MM.1S (cell line): ENCODE data around the gene INS.

Experiments used
- DNase-seq: peaks from one replicate; pipeline ENCODE4 v3.0.0-alpha.2; 2015
- H2AFZ ChIP-seq: fragments of 300-600 bp; sonication (generic); 2 replicates; pipeline ENCODE4 v1.6.0; 2016; ENCODE audit warnings: antibody characterized with exemption, low read length
- H3F3A ChIP-seq: fragments of 300-600 bp; sonication (generic); 2 replicates; pipeline ENCODE4 v1.6.1; 2016; ENCODE audit warnings: mild to moderate bottlenecking, antibody characterized with exemption, low read length, moderate library complexity, mixed read lengths; ENCODE audit not compliant: insufficient read depth
- H3K27ac ChIP-seq: fragments of 300-600 bp; sonication (generic); 2 replicates; pipeline ENCODE4 v1.5.1; 2016; ENCODE audit warnings: mild to moderate bottlenecking, low read length
- H3K27me3 ChIP-seq: fragments of 300-600 bp; sonication (generic); replicated peaks from 2 replicates; pipeline ENCODE4 v1.6.0; 2016; ENCODE audit warnings: low read length; ENCODE audit not compliant: insufficient read depth
- H3K36me3 ChIP-seq: fragments of 300-600 bp; sonication (generic); replicated peaks from 2 replicates; pipeline ENCODE4 v1.6.1; 2016; ENCODE audit warnings: mild to moderate bottlenecking, low read length, mixed read lengths; ENCODE audit not compliant: insufficient read depth
- H3K4me1 ChIP-seq: fragments of 300-600 bp; sonication (generic); 2 replicates; pipeline ENCODE4 v1.6.1; 2016; ENCODE audit warnings: low read length, mixed read lengths
- H3K4me2 ChIP-seq: fragments of 300-600 bp; sonication (generic); 2 replicates; pipeline ENCODE4 v1.6.0; 2016; ENCODE audit warnings: low read depth, low read length
- H3K4me3 ChIP-seq: fragments of 300-600 bp; sonication (generic); 2 replicates; pipeline ENCODE4 v1.5.1; 2016; ENCODE audit warnings: low read length, mixed read lengths
- H3K79me2 ChIP-seq: fragments of 300-600 bp; sonication (generic); 2 replicates; pipeline ENCODE4 v1.6.1; 2016; ENCODE audit warnings: mixed run types, low read length, mixed read lengths
- H3K9ac ChIP-seq: fragments of 300-600 bp; sonication (generic); 2 replicates; pipeline ENCODE4 v1.6.1; 2016; ENCODE audit warnings: low read length, mixed read lengths
- H3K9me2 ChIP-seq: fragments of 300-600 bp; sonication (generic); replicated peaks from 2 replicates; pipeline ENCODE4 v1.6.1; 2016; ENCODE audit warnings: mild to moderate bottlenecking, low read length, mixed read lengths; ENCODE audit not compliant: insufficient read depth
- H3K9me3 ChIP-seq: fragments of 300-600 bp; sonication (generic); replicated peaks from 2 replicates; pipeline ENCODE4 v1.6.1; 2016; ENCODE audit warnings: mild to moderate bottlenecking, low read length, mixed read lengths; ENCODE audit not compliant: insufficient read depth
- H4K20me1 ChIP-seq: fragments of 300-600 bp; sonication (generic); 2 replicates; pipeline ENCODE4 v1.6.1; 2016; ENCODE audit warnings: mild to moderate bottlenecking, low read length, moderate library complexity, mixed read lengths; ENCODE audit not compliant: insufficient read depth
- EZH2 ChIP-seq: fragments of 300-600 bp; sonication (generic); optimal IDR thresholded peaks from 2 replicates; pipeline ENCODE3; 2017; ENCODE audit warnings: low read depth, mild to moderate bottlenecking, antibody characterized with exemption, low read length, mixed read lengths
- EZH2phosphoT487 ChIP-seq: fragments of 300-600 bp; sonication (generic); IDR thresholded peaks from 2 replicates; pipeline ENCODE4 v1.6.1; 2018; ENCODE audit warnings: antibody characterized with exemption, low read length
- TF ChIP-seq, protein P1 (sequence below): fragments of 300-600 bp; sonication (generic); IDR thresholded peaks from 2 replicates; pipeline ENCODE4 v1.5.1; 2016; ENCODE audit warnings: antibody characterized with exemption, low read length, mixed read lengths

INS gene

DNA sequence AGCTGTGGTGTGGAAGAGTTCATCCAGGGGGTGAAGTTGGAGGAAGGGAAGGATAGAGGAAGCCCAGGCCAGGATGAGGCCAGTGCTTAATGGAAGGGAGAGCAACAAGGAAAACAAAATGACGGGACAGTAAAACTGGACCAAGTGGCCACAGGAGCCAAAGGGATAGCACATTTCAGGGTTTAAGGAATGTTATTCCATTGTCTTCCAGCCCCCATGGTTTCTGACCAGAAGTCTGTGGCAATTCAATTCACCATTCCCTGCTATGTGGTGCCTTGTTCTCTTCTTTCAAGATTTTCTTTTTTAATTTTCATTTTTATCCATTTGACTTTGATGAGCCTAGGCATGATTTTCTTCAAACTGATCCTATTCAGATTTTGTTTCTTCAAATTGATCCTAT is 44.3 kb downstream of the INS start:
- Histone ChIP-seq H3K4me1 (no peaks in the 10 kb centered on the region), H3K79me2 (no peaks in the 10 kb centered on the region), H3F3A (no peaks in the 10 kb centered on the region), H3K27me3 (peaks cover 94% of the 10 kb centered on the region), H3K9me3 (no peaks in the 10 kb centered on the region), H3K27ac (no peak overlapping the region), H2AFZ (no peak overlapping the region), H3K9ac (no peak overlapping the region), H3K4me3 (no peak overlapping the region), H3K36me3 (no peaks in the 10 kb centered on the region), H3K9me2 (no peaks in the 10 kb centered on the region), H4K20me1 (no peaks in the 10 kb centered on the region), H3K4me2 (no peak overlapping the region)
- DNase-seq = no peak
- TF ChIP-seq, protein P1, sequence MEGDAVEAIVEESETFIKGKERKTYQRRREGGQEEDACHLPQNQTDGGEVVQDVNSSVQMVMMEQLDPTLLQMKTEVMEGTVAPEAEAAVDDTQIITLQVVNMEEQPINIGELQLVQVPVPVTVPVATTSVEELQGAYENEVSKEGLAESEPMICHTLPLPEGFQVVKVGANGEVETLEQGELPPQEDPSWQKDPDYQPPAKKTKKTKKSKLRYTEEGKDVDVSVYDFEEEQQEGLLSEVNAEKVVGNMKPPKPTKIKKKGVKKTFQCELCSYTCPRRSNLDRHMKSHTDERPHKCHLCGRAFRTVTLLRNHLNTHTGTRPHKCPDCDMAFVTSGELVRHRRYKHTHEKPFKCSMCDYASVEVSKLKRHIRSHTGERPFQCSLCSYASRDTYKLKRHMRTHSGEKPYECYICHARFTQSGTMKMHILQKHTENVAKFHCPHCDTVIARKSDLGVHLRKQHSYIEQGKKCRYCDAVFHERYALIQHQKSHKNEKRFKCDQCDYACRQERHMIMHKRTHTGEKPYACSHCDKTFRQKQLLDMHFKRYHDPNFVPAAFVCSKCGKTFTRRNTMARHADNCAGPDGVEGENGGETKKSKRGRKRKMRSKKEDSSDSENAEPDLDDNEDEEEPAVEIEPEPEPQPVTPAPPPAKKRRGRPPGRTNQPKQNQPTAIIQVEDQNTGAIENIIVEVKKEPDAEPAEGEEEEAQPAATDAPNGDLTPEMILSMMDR = no peak
- TF ChIP-seq EZH2phosphoT487 (no peak), EZH2 (no peak)

DNA sequence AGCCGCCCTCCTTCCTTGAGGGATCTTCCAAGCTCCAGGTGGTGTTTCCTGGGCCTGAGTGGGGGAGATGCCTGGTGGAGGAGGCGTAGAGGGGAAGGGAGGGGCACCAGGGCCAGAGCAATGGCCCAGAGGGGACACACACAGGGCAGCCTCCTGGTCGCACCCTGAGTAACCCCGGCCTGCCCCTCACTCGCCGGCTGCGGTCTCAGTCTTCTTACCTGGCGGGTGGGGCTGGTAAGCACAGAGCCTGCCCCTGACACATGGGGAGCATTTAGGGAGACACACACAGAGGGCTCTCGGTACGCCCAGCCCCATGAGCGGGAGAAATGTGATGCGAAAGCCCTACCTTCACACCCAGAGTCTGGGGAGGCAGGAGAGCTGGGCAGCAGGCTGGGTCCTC is 45.7 kb downstream of the INS start:
- DNase-seq = no peak
- Histone ChIP-seq H3K4me1 (no peaks in the 10 kb centered on the region), H3K9me3 (no peaks in the 10 kb centered on the region), H3K4me3 (no peak overlapping the region), H3F3A (no peaks in the 10 kb centered on the region), H3K9me2 (no peaks in the 10 kb centered on the region), H3K27me3 (peaks cover 95% of the 10 kb centered on the region), H2AFZ (no peak overlapping the region), H3K27ac (no peak overlapping the region), H3K79me2 (no peaks in the 10 kb centered on the region), H4K20me1 (no peaks in the 10 kb centered on the region), H3K9ac (no peak overlapping the region), H3K4me2 (no peak overlapping the region), H3K36me3 (no peaks in the 10 kb centered on the region)
- TF ChIP-seq EZH2phosphoT487 (no peak), EZH2 (no peak)
- TF ChIP-seq, protein P1 = no peak

DNA sequence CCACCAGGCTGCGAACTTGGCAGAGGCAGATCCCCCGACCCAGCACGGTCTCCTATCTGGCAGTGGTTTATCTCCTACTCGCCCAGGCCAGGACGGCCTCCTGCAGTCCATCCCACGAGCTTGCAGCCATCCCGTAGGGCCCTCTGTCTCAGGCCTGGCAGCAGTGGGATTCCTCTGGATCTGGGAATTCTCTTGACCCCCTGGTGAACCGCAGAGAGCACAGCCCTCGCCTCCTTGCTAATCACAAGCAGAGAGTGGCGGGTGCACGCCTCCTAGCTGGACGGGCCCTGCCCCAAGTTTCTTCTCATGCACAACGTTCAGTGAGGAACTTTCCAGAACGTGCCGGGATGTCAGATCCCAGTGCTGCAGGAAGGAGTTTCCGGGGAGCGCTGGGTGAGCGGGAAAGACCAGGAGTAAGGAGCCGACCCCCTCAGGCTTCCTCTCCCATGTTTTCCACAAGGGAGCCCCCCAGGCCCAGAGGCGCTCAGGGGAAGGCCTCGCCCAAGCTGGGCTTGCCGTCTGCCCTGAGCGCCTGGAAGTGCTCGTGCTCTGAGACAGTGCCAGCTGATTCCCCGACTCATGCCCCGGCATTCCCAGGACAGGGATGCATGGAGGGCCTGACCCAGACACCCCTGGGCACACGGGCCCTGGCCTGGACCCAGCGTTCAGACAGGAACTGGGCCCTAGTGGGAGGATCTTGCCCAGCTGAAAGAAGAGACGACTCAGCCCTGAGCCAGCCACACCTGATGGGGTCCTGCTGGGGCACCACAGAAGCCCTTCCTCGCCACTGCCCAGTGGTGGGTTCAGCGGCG is 46.4 kb downstream of the INS start:
- H3K4me1 ChIP-seq = no peaks in the 10 kb centered on the region

More for the DNA sequence above, 46.4 kb downstream of the INS start:
- H3K27ac ChIP-seq = no peak overlapping the region
- TF ChIP-seq, protein P1 = no peak
- TF ChIP-seq EZH2phosphoT487 (no peak), EZH2 (no peak)
- no peaks in the 10 kb centered on the region for H3K36me3 ChIP-seq
- H2AFZ ChIP-seq = no peak overlapping the region
- H3K9me2 ChIP-seq = no peaks in the 10 kb centered on the region
- H4K20me1 ChIP-seq = no peaks in the 10 kb centered on the region
- H3K9ac ChIP-seq = no peak overlapping the region
- H3K79me2 ChIP-seq = no peaks in the 10 kb centered on the region
- no peak overlapping the region for H3K4me2 ChIP-seq
- no peak for DNase-seq
- no peak overlapping the region for H3K4me3 ChIP-seq
- H3K27me3 ChIP-seq = peaks cover 95% of the 10 kb centered on the region
- no peaks in the 10 kb centered on the region for H3K9me3 ChIP-seq
- H3F3A ChIP-seq = no peaks in the 10 kb centered on the region
